ENCODE results near the gene OGDH. TPM values are rescaled to one million over a fixed set of nuclear protein-coding genes. Genes with fewer than 3 reads are reported as not detected.
"Not testable (repeated sequence)": the region's sequence is repeated elsewhere in the genome, so short reads cannot be mapped to it uniquely, and the experiment has no call there.

The OGDH gene
- total and polyA plus RNA-seq, 3 experiments from 2014 or later: 58.3 to 93.8 (median 92.8) TPM

- POLR2A ChIA-PET: interaction anchor here (0.5 to 3.0 kb wide), 20 partner anchors 9 to 882 kb away, joined by 3 to 40 read pairs (median 4); partner anchors contain the start of genes DDX56, H2AZ2, OGDH and PPIA
- peaks cover 0 to 3% (median 0%) of the 10 kb centered on the region in 5 donors for H3K9me3 Mint-ChIP-seq
- peaks cover 3 to 44% (median 14%) of the 10 kb centered on the region in 3 donors for H3K36me3 Mint-ChIP-seq
- Histone ChIP-seq H3K27ac (ENCODE audit: low read depth, low read length) (peak within 1 kb of the TSS; percentile 99), H3K36me3 (ENCODE audit: insufficient read depth, low read length) (peaks cover 28% of the 10 kb centered on the region), H3K27me3 (ENCODE audit: insufficient read depth, low read length, poor library complexity, severe bottlenecking) (no peaks in the 10 kb centered on the region), H3K4me1 (ENCODE audit: insufficient read depth, low read length) (peaks cover 21% of the 10 kb centered on the region), H3K4me3 (ENCODE audit: low read length) (peak within 1 kb of the TSS; percentile 96), H3K9me3 (ENCODE audit: low read length) (no peaks in the 10 kb centered on the region)
- H3K4me1 Mint-ChIP-seq: peaks cover 19 to 49% (median 35%) of the 10 kb centered on the region in 3 donors
- CTCF ChIA-PET: interaction anchor here (1.0 to 3.6 kb wide), 12 partner anchors 9 to 554 kb away, joined by 3 to 18 read pairs (median 4); partner anchors contain the start of genes DDX56, H2AZ2 and OGDH
- H3K4me3 Mint-ChIP-seq: peak within 1 kb of the TSS; percentile 86 to 96 (median 90)
- peak; percentile 100 for DNase-seq
- peaks cover 0 to 3% of the 10 kb centered on the region in 2 donors for H3K27me3 Mint-ChIP-seq
- peak within 1 kb of the TSS; percentile 96 to 98 (median 97) for H3K27ac Mint-ChIP-seq
Observed at GRCh38 chr7:44581879-44582603, 24.4 kb upstream of the OGDH start, which contains the start of gene TMED4. TSS of gene TMED4 (minus strand) at chr7:44582231. CDS start at chr7:44582206, 25 bp downstream.

GRCh38 chr7:44583146-44583865 lies 23.1 kb upstream of the OGDH start:
- Mint-ChIP-seq H3K36me3 (peaks cover 3 to 37% (median 14%) of the 10 kb centered on the region in 3 donors), H3K27me3 (peaks cover 0 to 3% of the 10 kb centered on the region in 2 donors), H3K4me3 (peak overlapping the region; percentile 86 to 96 (median 90)), H3K27ac (peak overlapping the region; percentile 96 to 98 (median 97)), H3K4me1 (peaks cover 23 to 52% (median 40%) of the 10 kb centered on the region in 3 donors), H3K9me3 (peaks cover 0 to 3% (median 0%) of the 10 kb centered on the region in 5 donors)
- Histone ChIP-seq H3K4me1 (ENCODE audit: insufficient read depth, low read length) (peaks cover 25% of the 10 kb centered on the region), H3K27me3 (ENCODE audit: insufficient read depth, low read length, poor library complexity, severe bottlenecking) (no peaks in the 10 kb centered on the region), H3K9me3 (ENCODE audit: low read length) (no peaks in the 10 kb centered on the region), H3K4me3 (ENCODE audit: low read length) (peak overlapping the region; percentile 96), H3K27ac (ENCODE audit: low read depth, low read length) (peak overlapping the region; percentile 99), H3K36me3 (ENCODE audit: insufficient read depth, low read length) (peaks cover 24% of the 10 kb centered on the region)
- POLR2A ChIA-PET: interaction anchor here (0.8 to 3.0 kb wide), 7 partner anchors 8 to 302 kb away, joined by 3 to 40 read pairs (median 16); partner anchors contain the start of genes DDX56, H2AZ2, PPIA and PURB
- DNase-seq: no peak
- CTCF ChIA-PET: interaction anchor here (1.0 to 3.6 kb wide), 8 partner anchors 8 to 552 kb away, joined by 3 to 18 read pairs (median 6); partner anchors contain the start of genes H2AZ2 and OGDH

DNA sequence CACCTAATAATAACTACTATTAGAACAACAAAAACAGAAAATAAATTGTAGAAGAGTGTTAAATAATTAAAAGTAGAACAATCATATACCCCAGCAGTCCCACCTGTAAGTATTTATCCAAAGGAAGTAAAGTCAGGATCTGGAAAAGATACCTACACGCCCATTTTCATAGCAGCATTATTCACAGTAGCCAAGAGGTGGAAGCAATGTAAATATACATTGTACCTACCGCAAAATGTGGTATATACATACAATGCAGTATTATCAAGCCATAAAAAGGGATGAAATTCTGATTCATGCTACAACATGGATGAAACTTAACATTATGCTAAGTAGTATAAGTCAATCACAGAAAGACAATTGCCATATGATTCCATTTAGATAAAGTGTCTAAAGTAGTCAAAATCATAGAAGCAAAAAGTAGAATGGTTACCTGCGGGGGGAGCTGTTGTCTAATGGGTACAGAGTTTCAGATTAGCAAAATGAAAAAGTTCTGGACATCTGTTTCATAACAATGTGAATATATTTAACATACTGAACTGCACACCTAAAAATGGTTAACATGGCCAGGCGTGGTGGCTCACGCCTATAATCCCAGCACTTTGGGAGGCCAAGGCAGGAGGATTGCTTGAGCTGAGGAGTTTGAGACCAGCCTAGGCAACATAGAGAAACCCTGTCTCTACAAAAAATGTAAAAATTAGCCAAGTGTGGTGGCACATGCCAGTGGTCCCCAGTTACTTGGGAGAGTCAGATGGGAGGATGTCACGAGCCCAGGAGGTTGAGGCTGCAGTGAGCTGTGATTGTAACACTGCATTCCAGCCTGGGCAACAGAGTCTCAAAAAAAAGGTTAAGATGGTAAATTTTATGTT lies 18.4 kb upstream of the OGDH start:
- Mint-ChIP-seq H3K27me3 (no peaks in the 10 kb centered on the region), H3K9me3 (no peaks in the 10 kb centered on the region), H3K4me3 (no peak overlapping the region), H3K27ac (peak overlapping the region in 5 of 8 donors; percentile 17 to 66 (median 40)), H3K4me1 (peaks cover 5 to 10% (median 7%) of the 10 kb centered on the region in 3 donors), H3K36me3 (no peaks in the 10 kb centered on the region)
- Histone ChIP-seq H3K36me3 (ENCODE audit: insufficient read depth, low read length) (no peaks in the 10 kb centered on the region), H3K27ac (ENCODE audit: low read depth, low read length) (no peak overlapping the region), H3K4me3 (ENCODE audit: low read length) (no peak overlapping the region), H3K27me3 (ENCODE audit: insufficient read depth, low read length, poor library complexity, severe bottlenecking) (no peaks in the 10 kb centered on the region), H3K4me1 (ENCODE audit: insufficient read depth, low read length) (peaks cover 7% of the 10 kb centered on the region), H3K9me3 (ENCODE audit: low read length) (no peaks in the 10 kb centered on the region)
- POLR2A ChIA-PET: no interaction called here
- CTCF ChIA-PET: interaction anchor here (0.8 to 1.7 kb wide), 11 partner anchors 13 to 307 kb away, joined by 3 to 7 read pairs (median 4); partner anchors contain the start of gene H2AZ2
- peak; percentile 35 to 66 (median 49) for DNase-seq

GRCh38 chr7:44590910-44591309 lies 15.5 kb upstream of the OGDH start:
- H3K4me1 ChIP-seq (ENCODE audit: insufficient read depth, low read length): peaks cover 6% of the 10 kb centered on the region
- H3K36me3 ChIP-seq (ENCODE audit: insufficient read depth, low read length): no peaks in the 10 kb centered on the region
- H3K9me3 ChIP-seq (ENCODE audit: low read length): no peaks in the 10 kb centered on the region
- H3K4me3 ChIP-seq (ENCODE audit: low read length): no peak overlapping the region
- no peaks in the 10 kb centered on the region for H3K36me3 Mint-ChIP-seq
- no peaks in the 10 kb centered on the region for H3K9me3 Mint-ChIP-seq
- H3K27me3 Mint-ChIP-seq: peaks cover 3% of the 10 kb centered on the region in 2 donors
- POLR2A ChIA-PET: interaction anchor here (1.0 to 2.2 kb wide), 2 partner anchors 8 to 48 kb away, joined by 5 read pairs; no protein-coding TSS in a partner anchor
- CTCF ChIA-PET: interaction anchor here (0.6 to 1.4 kb wide), 4 partner anchors 93 to 341 kb away, joined by 3 to 4 read pairs (median 3); partner anchors contain the start of gene H2AZ2
- no peak overlapping the region for H3K27ac ChIP-seq (ENCODE audit: low read depth, low read length)
- no peak overlapping the region for H3K27ac Mint-ChIP-seq
- no peak for DNase-seq
- no peak overlapping the region for H3K4me3 Mint-ChIP-seq
- no peaks in the 10 kb centered on the region for H3K27me3 ChIP-seq (ENCODE audit: insufficient read depth, low read length, poor library complexity, severe bottlenecking)
- peaks cover 5 to 7% (median 7%) of the 10 kb centered on the region in 3 donors for H3K4me1 Mint-ChIP-seq

DNA sequence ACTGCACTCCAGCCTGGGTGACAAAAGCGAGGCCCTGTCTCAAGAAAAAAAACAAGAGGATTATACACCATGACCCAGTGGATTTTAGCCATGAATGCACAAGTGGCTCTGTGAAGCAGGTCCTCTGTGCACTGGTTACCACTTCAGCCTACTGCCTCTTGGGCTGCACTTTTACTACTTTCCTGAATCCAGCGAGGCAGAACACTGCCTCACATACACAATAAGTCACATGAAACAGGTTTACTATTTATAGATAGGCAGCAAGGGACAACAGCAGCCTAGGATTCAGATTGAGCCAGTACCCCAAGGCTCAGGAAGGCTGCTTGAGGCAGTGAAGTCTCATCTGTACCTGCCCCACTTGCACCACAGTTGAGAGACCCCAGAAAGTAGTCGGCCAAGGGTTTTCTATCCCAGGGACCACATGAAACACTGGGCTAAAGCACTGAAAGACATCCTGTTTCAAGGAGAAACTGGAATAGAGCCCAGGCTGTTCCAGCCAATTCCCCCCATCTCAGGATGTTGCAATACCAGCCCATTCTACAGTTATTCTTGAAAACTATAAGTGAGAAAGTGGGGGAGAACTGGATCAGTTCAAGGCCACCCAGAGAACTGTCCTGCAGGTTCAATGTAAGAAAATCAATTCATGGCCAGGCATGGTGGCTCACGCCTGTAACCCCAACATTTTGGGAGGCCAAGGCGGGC lies 10.3 kb upstream of the OGDH start:
- H3K4me1 Mint-ChIP-seq: no peaks in the 10 kb centered on the region
- no peaks in the 10 kb centered on the region for H3K9me3 Mint-ChIP-seq
- no peak for DNase-seq
- H3K36me3 ChIP-seq (ENCODE audit: insufficient read depth, low read length): no peaks in the 10 kb centered on the region
- no peak overlapping the region for H3K4me3 ChIP-seq (ENCODE audit: low read length)
- peaks cover 3% of the 10 kb centered on the region in 2 donors for H3K27me3 Mint-ChIP-seq
- H3K27ac Mint-ChIP-seq: no peak overlapping the region
- ChIA-PET CTCF (no interaction called here), POLR2A (no interaction called here)
- no peaks in the 10 kb centered on the region for H3K4me1 ChIP-seq (ENCODE audit: insufficient read depth, low read length)
- no peaks in the 10 kb centered on the region for H3K27me3 ChIP-seq (ENCODE audit: insufficient read depth, low read length, poor library complexity, severe bottlenecking)
- no peak overlapping the region for H3K27ac ChIP-seq (ENCODE audit: low read depth, low read length)
- no peak overlapping the region for H3K4me3 Mint-ChIP-seq
- H3K9me3 ChIP-seq (ENCODE audit: low read length): no peaks in the 10 kb centered on the region
- H3K36me3 Mint-ChIP-seq: no peaks in the 10 kb centered on the region

DNA sequence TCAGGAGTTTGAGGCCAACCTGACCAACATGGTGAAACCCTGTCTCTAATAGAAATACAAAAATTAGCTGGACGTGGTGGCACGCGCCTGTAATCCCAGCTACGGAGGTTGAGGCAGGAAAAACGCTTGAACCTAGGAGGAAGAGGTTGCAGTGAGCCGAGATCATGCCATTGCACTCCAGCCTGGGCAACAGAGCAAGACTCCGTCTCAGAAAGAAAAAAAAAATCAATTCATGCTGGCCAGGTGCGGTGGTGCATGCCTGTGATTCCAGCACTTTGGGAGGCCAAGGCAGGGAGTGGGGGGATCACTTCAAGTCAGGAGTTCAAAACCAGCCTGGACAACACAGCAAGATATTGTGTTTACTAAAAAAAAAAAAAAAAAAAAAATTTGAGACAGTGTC lies 9.2 kb upstream of the OGDH start:
- H3K4me3 Mint-ChIP-seq; H3K4me1 Mint-ChIP-seq; DNase-seq; H3K36me3 Mint-ChIP-seq; H3K27me3 ChIP-seq (ENCODE audit: insufficient read depth, low read length, poor library complexity, severe bottlenecking); H3K27ac ChIP-seq (ENCODE audit: low read depth, low read length); H3K4me3 ChIP-seq (ENCODE audit: low read length); H3K4me1 ChIP-seq (ENCODE audit: insufficient read depth, low read length); H3K27me3 Mint-ChIP-seq; H3K36me3 ChIP-seq (ENCODE audit: insufficient read depth, low read length); H3K9me3 Mint-ChIP-seq; CTCF ChIA-PET; H3K9me3 ChIP-seq (ENCODE audit: low read length): not testable (repeated sequence)
- H3K27ac Mint-ChIP-seq: peak overlapping the region in 1 of 8 donors; percentile 65
- POLR2A ChIA-PET: interaction anchor here (0.7 kb wide), 1 partner anchor 110 kb away, joined by 6 read pairs; no protein-coding TSS in a partner anchor

DNA sequence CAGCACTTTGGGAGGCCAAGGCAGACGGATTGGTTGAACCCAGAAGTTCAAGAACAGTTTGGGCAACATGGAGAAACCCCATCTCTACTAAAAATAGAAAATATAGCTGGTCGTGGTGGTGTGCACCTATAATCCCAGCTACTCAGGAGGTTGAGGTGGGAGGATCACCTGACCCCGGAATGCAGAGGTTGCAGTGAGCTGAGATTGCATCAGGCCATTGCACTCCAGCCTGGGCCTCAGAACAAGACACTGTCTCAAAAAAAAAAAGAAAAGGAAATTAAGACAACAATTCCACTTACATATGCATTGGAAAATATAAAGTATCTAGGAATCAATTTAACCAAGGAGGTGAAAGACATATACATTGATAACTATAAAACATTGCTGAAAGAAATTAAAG lies 7.2 kb upstream of the OGDH start:
- H3K27ac Mint-ChIP-seq: peak overlapping the region in 1 of 8 donors; percentile 9
- no peak overlapping the region for H3K4me3 ChIP-seq (ENCODE audit: low read length)
- H3K4me1 ChIP-seq (ENCODE audit: insufficient read depth, low read length): no peaks in the 10 kb centered on the region
- H3K27me3 ChIP-seq (ENCODE audit: insufficient read depth, low read length, poor library complexity, severe bottlenecking): no peaks in the 10 kb centered on the region
- H3K36me3 Mint-ChIP-seq: no peaks in the 10 kb centered on the region
- H3K27ac ChIP-seq (ENCODE audit: low read depth, low read length): no peak overlapping the region
- CTCF ChIA-PET: interaction anchor here (0.6 to 1.1 kb wide), 2 partner anchors 32 to 247 kb away, joined by 3 to 6 read pairs; no protein-coding TSS in a partner anchor
- POLR2A ChIA-PET: no interaction called here
- H3K27me3 Mint-ChIP-seq: peaks cover 0 to under 1% of the 10 kb centered on the region in 2 donors
- H3K9me3 ChIP-seq (ENCODE audit: low read length): no peaks in the 10 kb centered on the region
- no peaks in the 10 kb centered on the region for H3K36me3 ChIP-seq (ENCODE audit: insufficient read depth, low read length)
- H3K4me1 Mint-ChIP-seq: no peaks in the 10 kb centered on the region
- DNase-seq: no peak
- H3K4me3 Mint-ChIP-seq: no peak overlapping the region
- H3K9me3 Mint-ChIP-seq: no peaks in the 10 kb centered on the region
